SK-N-SH treated with all-trans-retinoic acid at 6 μM for 48 hours (cell line): ENCODE measurements around the gene SERPINA6.
"Not testable (repeated sequence)": the region's sequence is repeated elsewhere in the genome, so short reads cannot be mapped to it uniquely, and the experiment has no call there.

Experiments
- RARB ChIP-seq: fragments of 250-450 bp; sonication (Bioruptor Pico); IDR thresholded peaks from 2 replicates; pipeline ENCODE4 v1.8.0; 2021; ENCODE audit warnings: mild to moderate bottlenecking, moderate library complexity
- SNAI2 ChIP-seq: fragments of 250-450 bp; sonication (Bioruptor Pico); IDR thresholded peaks from 2 replicates; pipeline ENCODE4 v1.5.0; 2020; ENCODE audit warnings: mild to moderate bottlenecking, moderate library complexity
- ZFP30 ChIP-seq: fragments of 450-650 bp; formaldehyde crosslinking; IDR thresholded peaks from 2 replicates; pipeline ENCODE4 v1.5.0; 2022; ENCODE audit warnings: mild to moderate bottlenecking, moderate library complexity

DNA sequence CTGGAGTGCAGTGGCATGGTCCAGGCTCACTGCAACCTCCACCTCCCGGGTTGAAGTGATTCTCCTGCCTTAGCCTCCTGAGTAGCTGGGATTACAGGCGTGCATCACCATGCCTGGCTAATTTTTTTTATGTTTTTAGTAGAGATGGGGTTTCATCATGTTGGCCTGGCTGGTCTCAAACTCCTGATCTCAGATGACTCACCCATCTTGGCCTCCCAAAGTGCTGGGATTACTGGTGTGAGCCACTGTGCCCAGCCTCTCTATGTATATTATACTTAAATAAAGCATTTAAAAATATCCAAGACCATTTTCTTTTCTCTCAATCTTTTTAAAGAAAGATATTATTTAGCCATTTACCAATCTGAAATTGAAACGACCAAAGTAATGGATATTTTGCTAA, 58.9 kb downstream of the SERPINA6 start:
- not testable (repeated sequence) for TF ChIP-seq RARB; SNAI2 (CRISPR knock-in tag); ZFP30 (CRISPR knock-in tag)
